Stimulated activated CD8-positive, alpha-beta memory T cell treated with anti-CD3 and anti-CD28 coated beads, Interleukin-4, amount 100 ng/mL, for 1 hour (primary cell): ENCODE results near the gene STXBP4.

Source experiments
- DNase-seq, 2 donors: peaks; one replicate each; pipeline ENCODE4 v3.0.0-alpha.2; 2020; ENCODE audit warnings: low read depth in 2 of 2, low spot score in 1 of 2

STXBP4 gene

GRCh38 chr17:55120651-55121050 is 152.1 kb downstream of the STXBP4 start:
- DNase-seq: no peak

- no peak for DNase-seq
Observed at GRCh38 chr17:55121268-55121667, 152.7 kb downstream of the STXBP4 start.

- no peak for DNase-seq
Observed at GRCh38 chr17:55122114-55122513, 153.5 kb downstream of the STXBP4 start.

- no peak for DNase-seq
Observed at GRCh38 chr17:55124730-55125360, 156.3 kb downstream of the STXBP4 start.

GRCh38 chr17:55133583-55133982 is 165.0 kb downstream of the STXBP4 start:
- DNase-seq: no peak

- no peak for DNase-seq
Observed at GRCh38 chr17:55134486-55135157, 166.1 kb downstream of the STXBP4 start.

- DNase-seq: no peak
Observed at GRCh38 chr17:55140809-55141208, 172.2 kb downstream of the STXBP4 start.

GRCh38 chr17:55144518-55144917 is 176.0 kb downstream of the STXBP4 start:
- no peak for DNase-seq

GRCh38 chr17:55149485-55149884 is 180.9 kb downstream of the STXBP4 start:
- no peak for DNase-seq

- no peak for DNase-seq
Observed at GRCh38 chr17:55152236-55152635, 183.7 kb downstream of the STXBP4 start.

GRCh38 chr17:55154101-55154500 is 185.5 kb downstream of the STXBP4 start:
- no peak for DNase-seq

GRCh38 chr17:55155856-55156560 is 187.4 kb downstream of the STXBP4 start:
- DNase-seq: no peak

GRCh38 chr17:55157165-55157564 is 188.6 kb downstream of the STXBP4 start:
- DNase-seq: no peak

GRCh38 chr17:55158439-55158838 is 189.9 kb downstream of the STXBP4 start:
- DNase-seq: no peak

GRCh38 chr17:55159251-55159650 is 190.7 kb downstream of the STXBP4 start:
- DNase-seq: no peak

- DNase-seq: no peak
Observed at GRCh38 chr17:55160501-55160900, 191.9 kb downstream of the STXBP4 start.

GRCh38 chr17:55161935-55162555 is 193.5 kb downstream of the STXBP4 start:
- DNase-seq: no peak

GRCh38 chr17:55162556-55162946 is 194.0 kb downstream of the STXBP4 start:
- DNase-seq: no peak

- DNase-seq: no peak
Observed at GRCh38 chr17:55163408-55163807, 194.8 kb downstream of the STXBP4 start.

- no peak for DNase-seq
Observed at GRCh38 chr17:55166506-55166905, 197.9 kb downstream of the STXBP4 start.

GRCh38 chr17:55167024-55167725 is 198.6 kb downstream of the STXBP4 start:
- no peak for DNase-seq
